ENCODE data around the gene ALKBH4.
"Not testable (repeated sequence)": the region's sequence is repeated elsewhere in the genome, so short reads cannot be mapped to it uniquely, and the experiment has no call there.

GRCh38 chr7:102474116-102474515 is 9.5 kb upstream of the ALKBH4 start:
- TF ChIP-seq, protein P1, sequence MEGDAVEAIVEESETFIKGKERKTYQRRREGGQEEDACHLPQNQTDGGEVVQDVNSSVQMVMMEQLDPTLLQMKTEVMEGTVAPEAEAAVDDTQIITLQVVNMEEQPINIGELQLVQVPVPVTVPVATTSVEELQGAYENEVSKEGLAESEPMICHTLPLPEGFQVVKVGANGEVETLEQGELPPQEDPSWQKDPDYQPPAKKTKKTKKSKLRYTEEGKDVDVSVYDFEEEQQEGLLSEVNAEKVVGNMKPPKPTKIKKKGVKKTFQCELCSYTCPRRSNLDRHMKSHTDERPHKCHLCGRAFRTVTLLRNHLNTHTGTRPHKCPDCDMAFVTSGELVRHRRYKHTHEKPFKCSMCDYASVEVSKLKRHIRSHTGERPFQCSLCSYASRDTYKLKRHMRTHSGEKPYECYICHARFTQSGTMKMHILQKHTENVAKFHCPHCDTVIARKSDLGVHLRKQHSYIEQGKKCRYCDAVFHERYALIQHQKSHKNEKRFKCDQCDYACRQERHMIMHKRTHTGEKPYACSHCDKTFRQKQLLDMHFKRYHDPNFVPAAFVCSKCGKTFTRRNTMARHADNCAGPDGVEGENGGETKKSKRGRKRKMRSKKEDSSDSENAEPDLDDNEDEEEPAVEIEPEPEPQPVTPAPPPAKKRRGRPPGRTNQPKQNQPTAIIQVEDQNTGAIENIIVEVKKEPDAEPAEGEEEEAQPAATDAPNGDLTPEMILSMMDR (IDR thresholded peaks at IDR 0.05; ENCODE audit: low read depth, low read length) = not testable (repeated sequence)
- TF ChIP-seq, protein P2, sequence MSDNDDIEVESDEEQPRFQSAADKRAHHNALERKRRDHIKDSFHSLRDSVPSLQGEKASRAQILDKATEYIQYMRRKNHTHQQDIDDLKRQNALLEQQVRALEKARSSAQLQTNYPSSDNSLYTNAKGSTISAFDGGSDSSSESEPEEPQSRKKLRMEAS (IDR thresholded peaks at IDR 0.05; ENCODE audit: low read depth, low read length) = not testable (repeated sequence)
